Mucosa of rectum (tissue), 2 donors: Measurements from ENCODE around the gene GPR156.

ENCODE experiments used
- H3K27ac ChIP-seq, 2 donors: one replicate each; pipeline ENCODE4 v1.7.0; 2013; ENCODE audit warnings: inconsistent platforms in 2 of 2, low read depth in 2 of 2, low read length in 2 of 2
- H3K27me3 ChIP-seq, 2 donors: one replicate each; pipeline ENCODE4 v1.7.0; 2013; ENCODE audit warnings: low read length in 2 of 2; ENCODE audit not compliant: control insufficient read depth in 2 of 2, insufficient read depth in 2 of 2
- H3K36me3 ChIP-seq, 2 donors: one replicate each; pipeline ENCODE4 v1.7.0; 2013; ENCODE audit warnings: low read length in 2 of 2; ENCODE audit not compliant: control insufficient read depth in 2 of 2, insufficient read depth in 2 of 2
- H3K4me1 ChIP-seq, 2 donors: one replicate each; pipeline ENCODE4 v1.7.0; 2013; ENCODE audit warnings: low read length in 2 of 2, mild to moderate bottlenecking in 1 of 2; ENCODE audit not compliant: control insufficient read depth in 2 of 2, insufficient read depth in 2 of 2
- H3K4me3 ChIP-seq, 2 donors: one replicate each; pipeline ENCODE4 v1.7.0; 2013; ENCODE audit warnings: low read length in 2 of 2
- H3K9ac ChIP-seq, 2 donors: one replicate each; pipeline ENCODE4 v1.7.0; 2013; ENCODE audit warnings: low read length in 2 of 2, low read depth in 1 of 2, mild to moderate bottlenecking in 1 of 2
- H3K9me3 ChIP-seq, 2 donors: one replicate each; pipeline ENCODE4 v1.7.0; 2013; ENCODE audit warnings: low read length in 2 of 2; ENCODE audit not compliant: control insufficient read depth in 2 of 2
- donor health status: healthy.
- donor health status: Normal muscosa, but diverticular disease.

The GPR156 gene

DNA sequence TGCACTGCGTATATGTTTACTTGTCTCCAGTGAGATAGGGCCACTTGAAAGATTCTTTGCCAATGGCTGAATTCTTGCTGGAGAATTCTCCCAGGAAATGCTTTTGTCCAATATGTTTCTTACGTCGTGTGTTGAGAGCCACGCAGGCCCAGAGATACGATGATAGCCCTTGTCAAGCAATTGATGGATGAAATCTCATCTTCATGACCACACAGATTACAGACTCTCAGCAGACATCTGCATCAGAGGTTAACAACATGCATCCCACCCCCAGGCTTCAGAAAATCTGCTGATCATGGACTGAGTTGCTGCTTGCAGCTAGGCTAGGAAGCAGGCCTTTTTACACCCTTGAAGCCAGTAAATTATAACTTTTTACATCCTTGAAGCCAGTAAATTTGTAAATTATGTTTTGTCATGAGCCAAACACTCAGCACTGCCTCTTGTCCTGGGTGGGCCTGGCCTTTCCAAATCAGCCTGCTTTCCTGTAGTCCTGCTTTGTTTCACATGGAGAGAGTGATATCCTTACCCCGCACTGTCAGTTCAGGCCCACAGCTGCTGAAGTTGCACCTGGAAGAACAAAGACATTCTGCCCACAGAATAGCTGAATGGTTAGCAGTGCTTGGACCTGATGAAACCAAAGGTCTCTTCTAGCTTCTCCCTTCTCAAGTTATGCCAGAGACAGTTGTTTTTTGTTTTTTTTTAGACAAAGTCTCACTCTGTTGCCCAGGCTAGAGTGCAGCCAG, 84.4 kb downstream of the GPR156 start:
- H3K4me3 ChIP-seq = no peak overlapping the region
- H3K27ac ChIP-seq = no peak overlapping the region
- H3K36me3 ChIP-seq = no peaks in the 10 kb centered on the region
- no peaks in the 10 kb centered on the region for H3K4me1 ChIP-seq
- no peak overlapping the region for H3K9ac ChIP-seq
- no peaks in the 10 kb centered on the region for H3K9me3 ChIP-seq
- no peaks in the 10 kb centered on the region for H3K27me3 ChIP-seq

DNA sequence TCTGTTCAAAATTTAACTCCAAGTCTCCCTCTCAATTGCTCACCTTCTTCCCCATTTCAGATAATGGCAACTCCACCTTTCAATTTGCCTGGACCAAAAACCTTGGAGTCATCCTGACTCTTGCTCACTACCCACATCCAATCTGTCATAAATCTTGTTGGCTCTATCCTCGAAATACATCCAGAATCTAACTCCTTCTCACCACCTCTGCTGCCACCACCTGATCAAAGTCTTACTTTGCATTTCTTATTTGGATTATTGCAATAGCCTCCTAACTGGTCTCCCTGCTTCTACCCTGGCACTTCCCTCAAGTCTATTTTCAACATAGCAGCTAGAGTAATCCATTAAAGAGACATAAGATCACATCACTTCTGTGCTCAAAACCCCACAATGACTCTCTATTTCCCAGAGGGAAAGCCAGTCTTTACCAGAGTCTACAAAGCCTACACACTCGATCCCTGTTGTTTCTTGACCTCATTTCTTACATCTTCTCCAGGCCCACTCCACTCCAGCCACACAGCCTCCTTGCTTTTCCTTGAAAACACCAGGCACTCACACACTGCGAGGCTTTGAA, 86.6 kb downstream of the GPR156 start:
- Histone ChIP-seq H3K27me3 (no peaks in the 10 kb centered on the region), H3K4me1 (no peaks in the 10 kb centered on the region), H3K36me3 (no peaks in the 10 kb centered on the region), H3K9me3 (no peaks in the 10 kb centered on the region), H3K9ac (no peak overlapping the region), H3K4me3 (no peak overlapping the region), H3K27ac (no peak overlapping the region)

DNA sequence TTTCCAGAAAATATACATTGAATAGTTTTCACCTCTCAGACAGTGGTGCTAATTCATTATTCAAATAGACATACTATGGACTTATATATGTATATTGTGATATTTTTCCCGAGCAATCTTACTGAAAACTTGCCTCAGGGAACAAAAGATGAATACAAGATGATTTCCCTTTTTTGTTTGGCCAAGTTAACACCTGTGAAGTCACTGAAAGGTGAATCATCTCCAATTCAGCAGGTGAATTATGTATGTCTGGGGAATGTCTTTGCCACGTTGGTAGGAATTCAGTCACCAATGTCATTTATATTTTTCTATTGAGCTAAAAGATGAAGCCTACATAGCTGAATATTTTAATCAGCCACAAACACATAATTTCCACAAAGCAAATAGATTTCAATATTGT, 88.2 kb downstream of the GPR156 start:
- no peaks in the 10 kb centered on the region for H3K4me1 ChIP-seq
- H3K36me3 ChIP-seq = no peaks in the 10 kb centered on the region
- H3K4me3 ChIP-seq = no peak overlapping the region
- H3K9ac ChIP-seq = no peak overlapping the region
- H3K27ac ChIP-seq = no peak overlapping the region
- H3K9me3 ChIP-seq = no peaks in the 10 kb centered on the region
- no peaks in the 10 kb centered on the region for H3K27me3 ChIP-seq

DNA sequence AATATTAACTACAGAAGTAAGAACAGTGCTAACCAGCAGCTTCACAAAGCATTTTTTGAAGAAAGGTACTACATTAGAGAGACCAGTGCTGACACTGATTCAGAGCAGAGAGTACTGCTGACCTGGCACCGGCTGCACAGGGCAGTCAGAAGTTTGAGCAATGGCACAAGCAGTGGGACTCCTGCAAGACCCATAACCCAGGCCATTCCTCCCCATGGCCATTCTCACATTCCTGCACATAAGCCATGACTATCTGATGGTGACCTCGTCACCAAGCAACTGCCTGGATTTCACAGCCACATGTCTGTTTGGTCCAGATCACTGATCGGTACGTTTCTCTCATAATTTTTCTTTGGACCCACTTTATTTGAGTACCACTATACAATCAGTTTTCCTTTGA, 88.7 kb downstream of the GPR156 start:
- Histone ChIP-seq H3K9me3 (no peaks in the 10 kb centered on the region), H3K9ac (no peak overlapping the region)

DNA sequence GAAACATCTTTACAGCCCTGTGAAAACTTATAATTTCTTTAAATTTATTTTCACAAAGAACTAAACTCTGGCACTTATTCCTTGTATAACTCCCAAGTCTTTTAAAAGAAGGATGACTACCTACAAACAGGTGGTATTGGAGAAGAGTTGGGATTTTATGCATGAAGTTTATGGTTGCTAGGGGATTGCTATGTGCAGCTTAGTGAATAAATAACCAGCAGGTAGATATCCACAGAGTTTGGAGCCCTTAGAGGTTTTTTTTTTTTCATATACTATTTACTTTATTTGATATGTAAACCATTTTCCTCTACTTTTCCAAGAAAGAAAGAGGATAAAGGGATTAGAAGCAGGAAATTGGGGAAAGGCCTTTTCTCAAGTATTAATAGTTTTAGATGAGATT, 91.5 kb downstream of the GPR156 start:
- Histone ChIP-seq H3K9ac (no peak overlapping the region), H3K4me1 (no peaks in the 10 kb centered on the region), H3K27ac (no peak overlapping the region), H3K27me3 (no peaks in the 10 kb centered on the region), H3K4me3 (no peak overlapping the region), H3K9me3 (no peaks in the 10 kb centered on the region), H3K36me3 (no peaks in the 10 kb centered on the region)

More for the DNA sequence above, 88.7 kb downstream of the GPR156 start:
- no peak overlapping the region for H3K4me3 ChIP-seq
- no peaks in the 10 kb centered on the region for H3K4me1 ChIP-seq
- no peak overlapping the region for H3K27ac ChIP-seq
- no peaks in the 10 kb centered on the region for H3K36me3 ChIP-seq
- no peaks in the 10 kb centered on the region for H3K27me3 ChIP-seq

DNA sequence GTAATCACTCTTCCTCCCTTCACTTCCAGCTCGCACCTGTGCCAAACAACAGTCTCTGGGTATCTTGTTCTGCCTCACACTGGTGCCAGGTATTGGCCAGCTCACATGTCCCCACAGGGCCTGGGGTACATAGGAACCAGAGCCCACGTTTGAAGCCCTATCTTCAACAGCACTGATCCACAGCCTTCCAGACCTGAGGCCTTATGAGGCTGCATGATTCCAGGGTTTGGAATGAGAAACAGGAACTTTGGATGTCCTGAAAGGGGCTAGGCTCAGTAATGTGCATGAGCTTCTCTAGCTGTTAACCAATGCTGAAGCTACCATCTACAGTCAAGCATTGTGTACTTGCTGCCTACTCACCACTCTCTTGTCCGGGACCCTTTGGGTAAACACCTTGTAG, 92.4 kb downstream of the GPR156 start:
- H3K36me3 ChIP-seq = no peaks in the 10 kb centered on the region
- no peaks in the 10 kb centered on the region for H3K4me1 ChIP-seq
- no peaks in the 10 kb centered on the region for H3K27me3 ChIP-seq
- H3K9ac ChIP-seq = no peak overlapping the region
- no peak overlapping the region for H3K4me3 ChIP-seq
- H3K9me3 ChIP-seq = no peaks in the 10 kb centered on the region
- no peak overlapping the region for H3K27ac ChIP-seq

DNA sequence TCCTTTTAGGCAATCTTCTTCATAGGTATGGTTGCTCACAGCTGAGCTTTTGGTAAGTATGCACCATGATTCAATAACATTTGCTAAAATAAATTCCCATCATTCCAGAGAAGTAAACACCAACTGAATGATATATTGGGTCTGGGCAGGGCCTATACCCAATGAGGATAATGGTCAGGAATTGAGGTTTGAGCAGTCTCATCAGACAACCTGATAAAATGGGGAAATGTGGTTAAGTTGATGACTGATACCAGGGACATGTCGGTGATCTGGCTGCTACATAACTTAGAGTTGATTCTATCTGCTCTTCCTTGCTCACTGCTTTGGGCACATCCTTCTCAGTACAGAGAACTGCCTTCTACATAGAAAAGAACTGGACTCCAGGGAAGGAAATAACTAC, 92.9 kb downstream of the GPR156 start:
- no peaks in the 10 kb centered on the region for H3K36me3 ChIP-seq
- no peak overlapping the region for H3K9ac ChIP-seq
- no peak overlapping the region for H3K27ac ChIP-seq
- no peak overlapping the region for H3K4me3 ChIP-seq
- no peaks in the 10 kb centered on the region for H3K9me3 ChIP-seq
- no peaks in the 10 kb centered on the region for H3K4me1 ChIP-seq
- no peaks in the 10 kb centered on the region for H3K27me3 ChIP-seq

DNA sequence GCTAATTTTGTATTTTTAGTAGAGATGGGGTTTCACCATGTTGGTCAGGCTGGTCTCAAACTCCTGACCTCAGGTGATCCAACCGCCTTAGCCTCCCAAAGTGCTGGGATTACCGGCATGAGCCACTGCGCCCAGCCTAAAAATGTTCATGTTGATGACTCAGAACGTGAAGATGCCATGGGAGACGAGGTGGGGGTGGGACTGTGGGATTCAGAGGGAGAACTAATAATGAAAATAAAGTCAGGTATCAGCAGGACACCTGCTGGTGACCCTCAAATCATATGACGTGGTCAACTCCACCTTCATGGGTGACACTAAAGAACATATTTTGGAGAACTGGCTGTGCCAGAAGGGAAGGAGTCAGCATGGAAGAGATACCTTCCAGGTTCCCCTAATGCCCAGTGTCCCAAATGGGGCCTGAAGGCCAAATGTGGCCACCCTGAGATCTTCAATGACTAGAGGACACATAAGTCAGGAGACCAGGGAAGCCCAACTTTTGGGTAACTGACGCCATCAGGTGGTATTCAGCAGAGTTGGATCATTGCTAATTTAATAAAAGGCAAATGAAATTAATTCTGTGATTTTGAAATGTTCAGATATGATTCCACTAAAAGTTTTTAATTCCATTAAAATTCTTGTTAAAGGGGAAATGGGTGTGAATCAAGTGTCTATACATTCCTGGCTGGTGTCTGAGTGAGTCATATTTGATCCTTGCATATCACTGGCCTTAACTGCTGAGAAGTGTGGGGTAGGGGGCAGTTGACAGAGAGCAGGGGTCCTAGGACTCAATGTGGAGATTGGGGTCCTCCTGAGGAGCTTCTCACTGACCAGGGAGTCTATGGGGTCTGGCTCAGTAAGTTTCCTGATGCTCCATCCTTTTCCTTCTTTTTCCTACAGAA, 102.2 kb downstream of the GPR156 start:
- no peak overlapping the region for H3K4me3 ChIP-seq
- H3K9ac ChIP-seq = no peak overlapping the region
- no peaks in the 10 kb centered on the region for H3K36me3 ChIP-seq
- H3K27ac ChIP-seq = no peak overlapping the region
- H3K9me3 ChIP-seq = no peaks in the 10 kb centered on the region
- H3K27me3 ChIP-seq = no peaks in the 10 kb centered on the region
- peaks cover 0 to 3% of the 10 kb centered on the region in 2 donors for H3K4me1 ChIP-seq

DNA sequence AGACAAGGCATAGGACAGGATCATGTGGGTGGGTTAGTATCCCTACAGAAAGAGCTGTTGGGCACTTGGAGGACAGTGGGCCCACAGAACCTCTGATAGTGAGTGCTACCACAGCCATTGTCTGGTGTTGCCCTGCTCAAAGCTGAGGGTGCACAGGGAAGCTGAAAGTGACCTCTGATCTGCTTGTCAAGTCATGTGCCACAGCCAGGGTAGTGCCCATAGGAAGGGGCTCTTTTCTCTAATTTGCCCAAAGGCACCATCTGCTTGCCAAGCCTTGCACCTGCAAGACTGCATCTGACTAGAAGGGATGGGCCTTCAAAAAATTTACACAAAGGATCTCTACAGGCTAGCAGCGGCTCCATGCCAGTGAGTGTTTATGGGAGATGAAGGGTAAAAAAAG, 103.4 kb downstream of the GPR156 start:
- Histone ChIP-seq H3K4me3 (no peak overlapping the region), H3K27ac (no peak overlapping the region), H3K27me3 (no peaks in the 10 kb centered on the region), H3K4me1 (peaks cover 0 to 3% of the 10 kb centered on the region in 2 donors), H3K9me3 (no peaks in the 10 kb centered on the region), H3K9ac (no peak overlapping the region), H3K36me3 (no peaks in the 10 kb centered on the region)

DNA sequence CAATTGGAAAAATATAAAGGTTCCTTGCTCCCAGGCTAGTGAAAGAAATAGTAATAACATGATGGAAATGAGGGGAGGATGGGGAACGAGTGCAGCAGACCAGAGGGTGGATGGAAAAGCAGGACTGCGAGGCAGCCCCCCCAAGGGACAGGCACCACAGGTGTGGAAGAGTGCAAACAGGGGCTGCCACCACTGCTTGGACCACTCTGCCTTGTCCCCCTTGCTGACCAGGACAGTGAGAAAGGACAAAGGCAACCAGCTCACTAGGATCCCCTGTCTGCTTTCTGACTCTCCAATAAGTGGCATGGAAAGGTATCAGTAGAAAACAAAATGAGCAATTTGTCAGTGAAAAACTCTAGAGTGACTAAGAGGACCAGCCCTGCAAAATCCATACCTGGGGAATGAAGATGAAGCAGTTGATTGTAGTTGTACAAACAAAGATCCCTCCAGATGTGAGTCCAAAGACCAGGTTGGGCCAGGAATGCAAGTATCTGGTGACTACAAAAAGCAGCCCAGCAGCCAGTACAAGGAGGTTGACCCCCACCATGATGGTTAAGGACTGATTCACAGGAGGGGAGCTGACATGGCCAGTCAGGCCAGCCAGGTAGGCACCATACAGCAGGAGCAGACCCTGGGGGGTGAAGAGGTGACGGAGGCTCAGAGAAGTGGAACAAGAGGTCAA, 104.2 kb downstream of the GPR156 start:
- H3K9ac ChIP-seq = no peak overlapping the region
- H3K36me3 ChIP-seq = no peaks in the 10 kb centered on the region
- no peaks in the 10 kb centered on the region for H3K9me3 ChIP-seq
- H3K27ac ChIP-seq = no peak overlapping the region
- peaks cover 0 to 3% of the 10 kb centered on the region in 2 donors for H3K4me1 ChIP-seq
- no peak overlapping the region for H3K4me3 ChIP-seq
- no peaks in the 10 kb centered on the region for H3K27me3 ChIP-seq
